Uterus (tissue), 4 donors: ENCODE measurements around the gene C6. TPM values are rescaled to one million over a fixed set of nuclear protein-coding genes. Genes with fewer than 3 reads are reported as not detected.

Experiments used
- DNase-seq, 2 donors: peaks; one replicate each; pipeline ENCODE4 v3.0.0-alpha.2; 2019 to 2020
- H3K27ac ChIP-seq, 2 donors: fragments of 200-600 bp; sonication (generic); 1 replicate in 1 of 2; 2 replicates in 1 of 2; pipeline ENCODE4 v1.5.1; 2016 to 2018
- H3K27me3 ChIP-seq, 2 donors: fragments of 200-600 bp; sonication (generic); one replicate each; pipeline ENCODE4 v1.5.1; 2018 to 2019; ENCODE audit warnings: control low read depth in 1 of 2
- H3K36me3 ChIP-seq, 2 donors: fragments of 200-600 bp; sonication (generic); one replicate each; pipeline ENCODE4 v1.5.1; 2019; ENCODE audit warnings: control low read depth in 1 of 2
- H3K4me1 ChIP-seq, 2 donors: fragments of 200-600 bp; sonication (generic); one replicate each; pipeline ENCODE4 v1.5.1; 2018 to 2019; ENCODE audit warnings: control low read depth in 1 of 2
- H3K4me3 ChIP-seq, 2 donors: fragments of 200-600 bp; sonication (generic); 1 replicate in 1 of 2; 2 replicates in 1 of 2; pipeline ENCODE4 v1.5.1; 2018 to 2019; ENCODE audit warnings: mild to moderate bottlenecking in 1 of 2
- H3K9me3 ChIP-seq, 2 donors: fragments of 200-600 bp; sonication (generic); one replicate each; pipeline ENCODE4 v1.5.1; 2019; ENCODE audit warnings: control low read depth in 1 of 2
- POLR2A ChIP-seq, 2 donors: fragments of 450-650 bp; IDR thresholded peaks; one replicate each; pipeline ENCODE4 v1.6.1; 2016; ENCODE audit warnings: antibody characterized with exemption in 2 of 2, mild to moderate bottlenecking in 1 of 2, moderate library complexity in 1 of 2
- intact Hi-C: fragments of 100-400 bp; cut with DNase I; formaldehyde crosslinking; loops from one replicate; pipeline ENCODE4 v1.15.1; 2023; ENCODE audit warnings: low total_unique reads
- total RNA-seq, 4 donors: library from RNA; depleted of rRNA in 3 of 4; stranded (reverse); fragments of >200 nt in 3 of 4; gene quantifications; one replicate each; pipeline versions ENCODE4 v1.1.0 to v1.2.4, GENCODE V29; 2014 to 2023
- TF ChIP-seq, protein P1 (sequence below), 4 experiments: fragments of 200-600 bp in 2 of 4; fragments of 450-650 bp in 2 of 4; sonication (generic) in 2 of 4; IDR thresholded peaks; one replicate each; pipeline ENCODE4 v1.5.1; 2016 to 2019; ENCODE audit warnings: antibody characterized with exemption in 4 of 4, mild to moderate bottlenecking in 2 of 4, moderate library complexity in 1 of 4
- donor health status: DM: yes; HTN: yes; CAD: no.

C6 gene
- 1 to 10 TPM in 3 of 4 donors, not detected in 1; 2.0 to 3.5 (median 3.5) TPM for total RNA-seq

DNA sequence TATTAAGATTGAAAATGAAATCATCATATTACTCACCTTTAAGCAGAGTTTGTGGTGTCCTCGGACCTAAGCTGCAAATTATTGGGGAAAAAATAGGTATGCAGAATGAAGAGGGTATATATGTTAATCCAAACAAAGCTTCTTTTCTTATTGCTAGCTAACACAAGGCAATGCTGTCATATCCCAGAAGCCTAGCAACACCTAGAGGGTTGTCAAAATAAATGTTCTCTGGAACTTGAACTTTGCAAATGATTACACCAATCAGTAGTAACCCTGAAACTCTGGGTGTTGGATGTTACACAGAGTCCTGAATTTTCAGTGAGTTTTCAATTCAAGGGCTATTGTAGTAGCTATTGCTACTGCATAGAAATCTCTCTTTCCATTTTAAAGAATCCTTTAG is at the start of gene C6:
C6 (minus strand) TSS at position 193 of the 400 bp plus-strand sequence. CDS start 10,302 bp downstream, outside the sequence.
- intact Hi-C loops: no loop called here
- TF ChIP-seq POLR2A (IDR thresholded peaks at IDR 0.05): no peak
- TF ChIP-seq, protein P1, sequence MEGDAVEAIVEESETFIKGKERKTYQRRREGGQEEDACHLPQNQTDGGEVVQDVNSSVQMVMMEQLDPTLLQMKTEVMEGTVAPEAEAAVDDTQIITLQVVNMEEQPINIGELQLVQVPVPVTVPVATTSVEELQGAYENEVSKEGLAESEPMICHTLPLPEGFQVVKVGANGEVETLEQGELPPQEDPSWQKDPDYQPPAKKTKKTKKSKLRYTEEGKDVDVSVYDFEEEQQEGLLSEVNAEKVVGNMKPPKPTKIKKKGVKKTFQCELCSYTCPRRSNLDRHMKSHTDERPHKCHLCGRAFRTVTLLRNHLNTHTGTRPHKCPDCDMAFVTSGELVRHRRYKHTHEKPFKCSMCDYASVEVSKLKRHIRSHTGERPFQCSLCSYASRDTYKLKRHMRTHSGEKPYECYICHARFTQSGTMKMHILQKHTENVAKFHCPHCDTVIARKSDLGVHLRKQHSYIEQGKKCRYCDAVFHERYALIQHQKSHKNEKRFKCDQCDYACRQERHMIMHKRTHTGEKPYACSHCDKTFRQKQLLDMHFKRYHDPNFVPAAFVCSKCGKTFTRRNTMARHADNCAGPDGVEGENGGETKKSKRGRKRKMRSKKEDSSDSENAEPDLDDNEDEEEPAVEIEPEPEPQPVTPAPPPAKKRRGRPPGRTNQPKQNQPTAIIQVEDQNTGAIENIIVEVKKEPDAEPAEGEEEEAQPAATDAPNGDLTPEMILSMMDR (IDR thresholded peaks at IDR 0.05): no peak
- H3K27me3 ChIP-seq: no peaks in the 10 kb centered on the region
- no peak within 1 kb of the TSS for H3K4me3 ChIP-seq
- no peak for DNase-seq
- no peaks in the 10 kb centered on the region for H3K9me3 ChIP-seq
- H3K36me3 ChIP-seq: no peaks in the 10 kb centered on the region
- H3K27ac ChIP-seq: no peak within 1 kb of the TSS
- H3K4me1 ChIP-seq: no peaks in the 10 kb centered on the region

DNA sequence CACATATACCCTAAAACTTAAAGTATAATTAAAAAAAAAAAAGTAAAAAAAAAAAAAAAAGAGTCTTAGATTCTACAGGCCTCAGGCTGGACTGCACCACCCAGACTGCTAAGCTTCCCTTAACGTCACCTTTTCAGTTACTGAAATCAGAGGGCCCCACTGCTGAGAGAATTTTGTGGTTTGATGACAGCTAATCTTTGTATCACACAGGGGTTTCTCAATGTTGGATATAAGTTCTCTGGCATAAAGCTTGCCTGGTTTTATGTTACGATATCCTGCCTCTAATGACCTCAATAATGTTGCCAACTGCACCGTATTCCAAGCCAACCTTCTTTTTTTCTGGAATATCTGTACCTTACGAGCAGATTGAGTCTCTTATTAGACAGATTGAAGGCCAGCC is 43.1 kb upstream of the C6 start:
- Histone ChIP-seq H3K4me1 (no peaks in the 10 kb centered on the region), H3K27me3 (no peaks in the 10 kb centered on the region), H3K27ac (no peak overlapping the region), H3K9me3 (no peaks in the 10 kb centered on the region), H3K4me3 (no peak overlapping the region), H3K36me3 (no peaks in the 10 kb centered on the region)
- DNase-seq: no peak
- intact Hi-C loops: no loop called here
- TF ChIP-seq, protein P1 (IDR thresholded peaks at IDR 0.05): no peak
- TF ChIP-seq POLR2A (IDR thresholded peaks at IDR 0.05): no peak

DNA sequence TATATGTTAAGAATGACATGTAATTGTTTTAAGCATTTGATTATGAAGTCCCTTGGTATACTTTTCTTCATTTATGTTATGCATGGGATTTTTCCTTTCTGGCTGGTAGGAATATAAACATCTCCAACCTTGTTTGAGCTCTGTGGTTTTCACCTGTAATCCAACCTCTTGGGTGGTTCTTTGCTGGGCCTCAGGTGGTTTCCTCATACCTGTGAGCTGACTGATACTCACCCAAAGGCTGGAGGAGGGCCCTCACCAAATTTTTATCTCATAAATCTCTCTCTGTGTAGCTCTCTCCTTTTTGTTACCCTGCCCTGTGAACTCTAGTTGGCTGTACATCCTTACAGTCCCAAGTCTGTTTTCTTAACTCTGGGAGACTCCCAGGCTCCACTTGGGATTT is 39.8 kb upstream of the C6 start:
- no peak overlapping the region for H3K4me3 ChIP-seq
- TF ChIP-seq, protein P1 (IDR thresholded peaks at IDR 0.05): no peak
- no peak for TF ChIP-seq POLR2A (IDR thresholded peaks at IDR 0.05)
- no peak for DNase-seq
- H3K4me1 ChIP-seq: no peaks in the 10 kb centered on the region
- no peaks in the 10 kb centered on the region for H3K9me3 ChIP-seq
- H3K36me3 ChIP-seq: no peaks in the 10 kb centered on the region
- no peak overlapping the region for H3K27ac ChIP-seq
- intact Hi-C loops: no loop called here
- no peaks in the 10 kb centered on the region for H3K27me3 ChIP-seq

DNA sequence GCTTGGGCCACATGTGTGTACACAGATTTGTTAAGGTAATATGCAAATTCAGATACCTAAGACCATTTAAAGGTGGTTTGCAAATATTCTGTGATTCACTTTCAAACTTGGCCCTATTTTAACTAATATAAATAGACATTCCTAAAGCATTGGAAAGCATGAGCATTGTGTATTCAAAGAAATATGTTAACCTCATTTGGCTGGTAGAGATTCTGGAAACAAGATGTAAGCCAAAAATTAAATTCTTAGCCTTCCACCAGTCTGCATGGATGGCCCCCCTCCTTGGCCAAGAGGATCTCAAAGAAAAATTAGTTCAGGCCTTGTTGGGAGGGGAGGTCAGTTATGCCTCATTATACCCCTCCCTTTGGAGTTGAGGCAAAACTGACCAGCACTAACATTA is 38.7 kb upstream of the C6 start:
- no peak for DNase-seq
- intact Hi-C loops: no loop called here
- no peaks in the 10 kb centered on the region for H3K27me3 ChIP-seq
- no peaks in the 10 kb centered on the region for H3K9me3 ChIP-seq
- H3K4me1 ChIP-seq: no peaks in the 10 kb centered on the region
- no peaks in the 10 kb centered on the region for H3K36me3 ChIP-seq
- H3K4me3 ChIP-seq: no peak overlapping the region
- TF ChIP-seq POLR2A (IDR thresholded peaks at IDR 0.05): no peak
- TF ChIP-seq, protein P1 (IDR thresholded peaks at IDR 0.05): no peak
- H3K27ac ChIP-seq: no peak overlapping the region

DNA sequence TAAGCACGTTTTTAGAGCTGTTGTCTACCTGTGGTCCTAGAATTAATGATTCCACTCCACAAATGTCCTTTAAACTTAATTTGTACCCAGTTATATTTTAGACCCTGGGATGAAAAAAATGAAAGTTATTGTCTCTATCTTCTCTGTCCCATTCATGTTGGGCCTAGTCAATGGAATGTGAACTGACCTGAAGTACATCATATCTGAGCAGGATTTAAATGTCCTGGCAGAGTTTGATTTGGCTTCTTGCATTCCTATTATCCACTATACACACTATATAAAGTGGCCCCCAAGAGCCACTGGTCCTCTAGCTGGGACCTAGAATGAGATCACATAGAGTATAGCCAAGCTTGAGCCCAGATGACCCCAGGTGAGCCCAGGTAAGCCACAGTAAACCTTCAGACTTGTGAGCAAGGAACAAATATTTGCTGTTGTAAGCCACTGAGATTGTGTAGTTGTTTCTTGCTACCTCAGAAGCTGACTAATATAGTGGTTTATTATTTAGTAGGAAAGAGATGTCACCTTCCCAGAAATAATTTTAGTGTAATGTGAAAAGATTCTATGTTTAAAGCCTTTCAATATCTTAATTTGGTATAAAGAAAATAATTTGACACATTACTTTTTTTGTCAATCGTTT is 37.1 kb upstream of the C6 start:
- intact Hi-C loops: no loop called here
- no peaks in the 10 kb centered on the region for H3K27me3 ChIP-seq
- TF ChIP-seq, protein P1 (IDR thresholded peaks at IDR 0.05): no peak
- TF ChIP-seq POLR2A (IDR thresholded peaks at IDR 0.05): no peak
- H3K9me3 ChIP-seq: no peaks in the 10 kb centered on the region
- H3K27ac ChIP-seq: no peak overlapping the region
- H3K4me1 ChIP-seq: no peaks in the 10 kb centered on the region
- no peak for DNase-seq
- H3K36me3 ChIP-seq: no peaks in the 10 kb centered on the region
- H3K4me3 ChIP-seq: no peak overlapping the region
